IMR-90 (cell line): ENCODE measurements around the gene EXOSC1. TPM values are rescaled to one million over a fixed set of nuclear protein-coding genes. Genes with fewer than 3 reads are reported as not detected.

Source experiments
- ATAC-seq: fragments of 200-7000 bp; cut with Tn5 transposase; 2 replicates; pipeline ENCODE4 v1.9.1; 2020; ENCODE audit warnings: low read depth, mild to moderate bottlenecking, moderate library complexity
- BruUV-seq: library from RNA; stranded (reverse); fragments of 400-500 nt; replicated peaks from 2 replicates; lab custom pipeline; 2021; lab: Mats Ljungman, UMichigan
- CTCF ChIA-PET: fragments of 300-600 bp; formaldehyde crosslinking; extraction: SDS; loops from one replicate; lab custom pipeline; 2021; ENCODE audit warnings: antibody characterized with exemption; lab: Yijun Ruan, JAX
- POLR2A ChIA-PET: fragments of 300-600 bp; sonication (Branson Sonifier 250); formaldehyde crosslinking; loops from one replicate; lab custom pipeline; 2022; ENCODE audit warnings: antibody characterized with exemption; ENCODE audit not compliant: unreplicated experiment; lab: Charles Lee
- DNase-seq: peaks from one replicate; pipeline ENCODE4 v3.0.0; 2013
- H2AFZ ChIP-seq: replicated peaks from 2 replicates; pipeline ENCODE3; 2013; ENCODE audit warnings: low read length, mild to moderate bottlenecking; ENCODE audit not compliant: poor library complexity
- H2AK5ac ChIP-seq: 2 replicates; pipeline ENCODE4 v1.6.1; 2013; ENCODE audit warnings: low read depth, low read length, inconsistent platforms
- H2AK9ac ChIP-seq: replicated peaks from 2 replicates; pipeline ENCODE3; 2013; ENCODE audit warnings: mild to moderate bottlenecking, low read depth, low read length, moderate library complexity; ENCODE audit not compliant: poor library complexity
- H2BK120ac ChIP-seq: 2 replicates; pipeline ENCODE4 v1.6.1; 2013; ENCODE audit warnings: low read depth, low read length, inconsistent platforms
- H2BK15ac ChIP-seq: 3 replicates; pipeline ENCODE4 v1.6.1; 2013; ENCODE audit warnings: low read depth, low read length, inconsistent platforms
- H2BK20ac ChIP-seq: 2 replicates; pipeline ENCODE4 v1.6.1; 2013; ENCODE audit warnings: low read depth, mild to moderate bottlenecking, inconsistent platforms, low read length, moderate library complexity
- H2BK5ac ChIP-seq: 2 replicates; pipeline ENCODE4 v1.6.1; 2013; ENCODE audit warnings: mild to moderate bottlenecking, low read depth, low read length, inconsistent platforms; ENCODE audit not compliant: poor library complexity, severe bottlenecking
- H3K14ac ChIP-seq: replicated peaks from 2 replicates; pipeline ENCODE4 v1.6.1; 2013; ENCODE audit warnings: low read depth, low read length, inconsistent platforms
- H3K18ac ChIP-seq: 2 replicates; pipeline ENCODE4 v1.6.1; 2013; ENCODE audit warnings: low read depth, low read length, control low read depth
- H3K23ac ChIP-seq: 2 replicates; pipeline ENCODE4 v1.6.1; 2013; ENCODE audit warnings: low read depth, low read length, inconsistent platforms
- H3K27ac ChIP-seq: 2 replicates; pipeline ENCODE4 v1.5.1; 2013; ENCODE audit warnings: mild to moderate bottlenecking, control low read depth, low read length; ENCODE audit not compliant: insufficient read depth
- H3K27me3 ChIP-seq: 2 replicates; pipeline ENCODE4 v1.6.1; 2013; ENCODE audit warnings: low read length; ENCODE audit not compliant: control insufficient read depth, insufficient read depth
- H3K36me3 ChIP-seq: 2 replicates; pipeline ENCODE4 v1.6.1; 2013; ENCODE audit warnings: low read length, mixed read lengths; ENCODE audit not compliant: control insufficient read depth, insufficient read depth
- H3K4ac ChIP-seq: 2 replicates; pipeline ENCODE4 v1.6.1; 2013; ENCODE audit warnings: low read depth, low read length, inconsistent platforms
- H3K4me1 ChIP-seq: 2 replicates; pipeline ENCODE4 v1.6.1; 2013; ENCODE audit warnings: low read length, mixed read lengths; ENCODE audit not compliant: control insufficient read depth, insufficient read depth
- H3K4me2 ChIP-seq: 2 replicates; pipeline ENCODE4 v1.6.1; 2013; ENCODE audit warnings: low read depth, mild to moderate bottlenecking, control low read depth, low read length, moderate library complexity
- H3K4me3 ChIP-seq: 2 replicates; pipeline ENCODE4 v1.5.1; 2013; ENCODE audit warnings: low read depth, mild to moderate bottlenecking, control low read depth, low read length, moderate library complexity; ENCODE audit not compliant: insufficient read depth
- H3K56ac ChIP-seq: 2 replicates; pipeline ENCODE4 v1.6.1; 2013; ENCODE audit warnings: low read length, inconsistent platforms; ENCODE audit not compliant: insufficient read depth; ENCODE audit errors: extremely low read depth
- H3K79me1 ChIP-seq, 2 experiments: 2 replicates each; pipeline ENCODE4 v1.6.1; 2013; ENCODE audit warnings: low read length in 2 of 2, inconsistent platforms in 1 of 2, low read depth in 1 of 2
- H3K9ac ChIP-seq: 2 replicates; pipeline ENCODE4 v1.6.1; 2013; ENCODE audit warnings: low read depth, low read length, control low read depth
- H3K9me1 ChIP-seq: 2 replicates; pipeline ENCODE4 v1.6.1; 2013; ENCODE audit warnings: low read length, inconsistent platforms; ENCODE audit not compliant: insufficient read depth
- H3K9me3 ChIP-seq: 2 replicates; pipeline ENCODE4 v1.6.1; 2013; ENCODE audit warnings: low read length; ENCODE audit not compliant: control insufficient read depth, insufficient read depth
- H4K20me1 ChIP-seq: 2 replicates; pipeline ENCODE4 v1.6.1; 2013; ENCODE audit warnings: low read length, inconsistent platforms; ENCODE audit not compliant: insufficient read depth
- H4K5ac ChIP-seq: 2 replicates; pipeline ENCODE4 v1.6.1; 2013; ENCODE audit warnings: mild to moderate bottlenecking, low read depth, low read length, control low read depth
- H4K8ac ChIP-seq, 2 experiments: 2 replicates each; pipeline ENCODE4 v1.6.1; 2013; ENCODE audit warnings: low read depth in 2 of 2, low read length in 2 of 2, control low read depth in 1 of 2, inconsistent platforms in 1 of 2
- H4K91ac ChIP-seq: 2 replicates; pipeline ENCODE4 v1.6.1; 2013; ENCODE audit warnings: low read depth, low read length, inconsistent platforms; ENCODE audit not compliant: insufficient read depth
- BHLHE40 ChIP-seq: fragments of 150-350 bp; IDR thresholded peaks from 2 replicates; pipeline ENCODE4 v1.6.1; 2016; ENCODE audit warnings: mild to moderate bottlenecking, low read depth, low read length
- CHD1 ChIP-seq: IDR thresholded peaks from 2 replicates; pipeline ENCODE4 v1.6.1; 2012; ENCODE audit warnings: low read depth, low read length, improper control_type of control experiment
- FOS ChIP-seq: fragments of 150-350 bp; IDR thresholded peaks from 2 replicates; pipeline ENCODE4 v1.6.1; 2016; ENCODE audit warnings: low read depth, low read length
- MAFK ChIP-seq: IDR thresholded peaks from 2 replicates; pipeline ENCODE4 v1.6.1; 2012; ENCODE audit warnings: low read depth, low read length, improper control_type of control experiment
- MXI1 ChIP-seq: IDR thresholded peaks from 2 replicates; pipeline ENCODE4 v1.6.1; 2012; ENCODE audit warnings: low read depth, mild to moderate bottlenecking, low read length, moderate library complexity, borderline replicate concordance
- NFE2L2 ChIP-seq: fragments of 150-350 bp; IDR thresholded peaks from 2 replicates; pipeline ENCODE4 v1.6.1; 2016; ENCODE audit warnings: low read depth, mild to moderate bottlenecking, low read length
- RAD21 ChIP-seq: IDR thresholded peaks from 2 replicates; pipeline ENCODE4 v1.6.1; 2012; ENCODE audit warnings: low read length, improper control_type of control experiment
- RCOR1 ChIP-seq: IDR thresholded peaks from 2 replicates; pipeline ENCODE4 v1.6.1; 2012; ENCODE audit warnings: mild to moderate bottlenecking, low read length, improper control_type of control experiment; ENCODE audit not compliant: insufficient replicate concordance
- RFX5 ChIP-seq: IDR thresholded peaks from 2 replicates; pipeline ENCODE4 v1.8.0; 2012; ENCODE audit warnings: low read depth, mild to moderate bottlenecking, low read length, moderate library complexity
- SMC3 ChIP-seq: fragments of 150-350 bp; IDR thresholded peaks from 2 replicates; pipeline ENCODE4 v1.6.1; 2016; ENCODE audit warnings: low read depth, mild to moderate bottlenecking, antibody characterized with exemption, low read length, moderate library complexity
- WGBS, 2 experiments: methylation state at CpG; one replicate each; pipeline versions ENCODE4 v1.1.5 to v1.1.7; 2013; ENCODE audit warnings: missing lambda C conversion rate in 2 of 2; ENCODE audit not compliant: insufficient read length in 1 of 2; ENCODE audit errors: extremely low coverage in 2 of 2; 5-methylcytosine and 5-hydroxymethylcytosine counted together
- dilution Hi-C: fragments of 300-500 bp; cut with HindIII; formaldehyde crosslinking; loops from one replicate; pipeline ENCODE4 v1.14.3; 2018; ENCODE audit warnings: low sequenced_read_pairs; ENCODE audit not compliant: unreplicated experiment
- in situ Hi-C: fragments of 300-500 bp; cut with MboI; formaldehyde crosslinking; loops from 3 replicates; pipeline ENCODE4 v1.14.3; 2019; ENCODE audit warnings: low sequenced_read_pairs, inconsistent platforms, mixed read lengths
- intact Hi-C: fragments of 100-400 bp; cut with micrococcal nuclease; formaldehyde crosslinking; loops from 2 replicates; pipeline ENCODE4 v1.10.0; 2022
- polyA plus RNA-seq, 3 experiments: library from polyadenylated mRNA; depleted of rRNA; stranded (reverse); fragments of >200 nt; gene quantifications; 2 replicates each; pipeline ENCODE4 v1.2.3, GENCODE V29; 2012; ENCODE audit warnings: low replicate concordance in 1 of 3
- total RNA-seq: library from RNA; depleted of rRNA; stranded (reverse); fragments of >200 nt; gene quantifications from 2 replicates; pipeline ENCODE4 v1.2.3, GENCODE V29; 2012
- TF ChIP-seq, protein P1 (sequence below): fragments of 150-350 bp; IDR thresholded peaks from 2 replicates; pipeline ENCODE4 v1.6.1; 2017; ENCODE audit warnings: mild to moderate bottlenecking, antibody characterized with exemption, low read length, low read depth
- TF ChIP-seq, protein P2 (sequence below): fragments of 150-350 bp; IDR thresholded peaks from 2 replicates; pipeline ENCODE4 v1.6.1; 2016; ENCODE audit warnings: low read depth, mild to moderate bottlenecking, low read length, moderate library complexity, borderline replicate concordance
- TF ChIP-seq, protein P3 (sequence below): conservative IDR thresholded peaks from 2 replicates; pipeline ENCODE4 v1.5.1; 2012; ENCODE audit warnings: mild to moderate bottlenecking, low read depth, low read length, improper control_type of control experiment

Gene EXOSC1
- total and polyA plus RNA-seq, 2 of the 4 experiments (the other 2 are of a cell fraction): 49.7 to 51.6 TPM

DNA sequence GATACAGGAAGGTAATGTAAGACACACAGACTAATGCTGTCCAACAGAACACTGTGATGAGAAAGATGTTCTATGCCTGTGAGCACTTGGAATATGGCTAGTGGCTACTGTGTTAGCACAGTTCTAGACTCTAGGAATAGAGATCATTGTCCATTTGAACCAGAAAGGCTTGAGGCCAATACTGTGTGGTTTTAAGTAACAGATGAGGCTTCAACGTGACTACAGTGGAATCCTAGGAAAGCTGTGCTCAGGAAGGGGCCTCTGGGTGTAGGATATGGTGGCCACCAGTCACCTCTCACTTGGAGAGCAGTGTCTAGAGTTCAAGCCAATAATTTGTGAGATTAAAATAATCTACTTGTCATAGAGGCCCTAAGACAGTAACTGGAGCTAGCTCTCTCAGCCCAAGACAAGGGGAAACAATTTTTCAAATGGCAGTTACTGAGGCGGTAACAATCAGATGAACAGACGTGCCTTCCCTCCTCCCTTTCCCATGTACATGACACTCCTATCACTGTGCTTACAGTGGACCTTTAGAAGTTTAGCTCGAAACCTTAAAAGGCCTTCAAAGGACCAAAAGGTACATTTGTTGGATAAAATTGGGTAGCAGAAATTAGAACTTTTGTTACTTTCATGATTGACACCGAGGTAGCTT is 10.4 kb upstream of the EXOSC1 start:
- no peak overlapping the region for H3K27ac ChIP-seq
- H2BK5ac ChIP-seq: no peak overlapping the region
- peaks cover 1% of the 10 kb centered on the region; the same call in 1 of the 2 replicates for H3K4me1 ChIP-seq
- no peak overlapping the region for H4K91ac ChIP-seq
- intact Hi-C loops: no loop called here
- CTCF ChIA-PET: no interaction called here
- no peak overlapping the region for H3K56ac ChIP-seq
- TF ChIP-seq MAFK (no peak), BHLHE40 (no peak), RCOR1 (no peak), MXI1 (no peak), SMC3 (no peak), FOS (no peak), CHD1 (no peak), RAD21 (no peak), RFX5 (no peak), NFE2L2 (no peak)
- TF ChIP-seq, protein P1, sequence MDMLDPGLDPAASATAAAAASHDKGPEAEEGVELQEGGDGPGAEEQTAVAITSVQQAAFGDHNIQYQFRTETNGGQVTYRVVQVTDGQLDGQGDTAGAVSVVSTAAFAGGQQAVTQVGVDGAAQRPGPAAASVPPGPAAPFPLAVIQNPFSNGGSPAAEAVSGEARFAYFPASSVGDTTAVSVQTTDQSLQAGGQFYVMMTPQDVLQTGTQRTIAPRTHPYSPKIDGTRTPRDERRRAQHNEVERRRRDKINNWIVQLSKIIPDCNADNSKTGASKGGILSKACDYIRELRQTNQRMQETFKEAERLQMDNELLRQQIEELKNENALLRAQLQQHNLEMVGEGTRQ: no peak
- TF ChIP-seq, protein P2, sequence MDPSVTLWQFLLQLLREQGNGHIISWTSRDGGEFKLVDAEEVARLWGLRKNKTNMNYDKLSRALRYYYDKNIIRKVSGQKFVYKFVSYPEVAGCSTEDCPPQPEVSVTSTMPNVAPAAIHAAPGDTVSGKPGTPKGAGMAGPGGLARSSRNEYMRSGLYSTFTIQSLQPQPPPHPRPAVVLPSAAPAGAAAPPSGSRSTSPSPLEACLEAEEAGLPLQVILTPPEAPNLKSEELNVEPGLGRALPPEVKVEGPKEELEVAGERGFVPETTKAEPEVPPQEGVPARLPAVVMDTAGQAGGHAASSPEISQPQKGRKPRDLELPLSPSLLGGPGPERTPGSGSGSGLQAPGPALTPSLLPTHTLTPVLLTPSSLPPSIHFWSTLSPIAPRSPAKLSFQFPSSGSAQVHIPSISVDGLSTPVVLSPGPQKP: no peak
- TF ChIP-seq, protein P3, sequence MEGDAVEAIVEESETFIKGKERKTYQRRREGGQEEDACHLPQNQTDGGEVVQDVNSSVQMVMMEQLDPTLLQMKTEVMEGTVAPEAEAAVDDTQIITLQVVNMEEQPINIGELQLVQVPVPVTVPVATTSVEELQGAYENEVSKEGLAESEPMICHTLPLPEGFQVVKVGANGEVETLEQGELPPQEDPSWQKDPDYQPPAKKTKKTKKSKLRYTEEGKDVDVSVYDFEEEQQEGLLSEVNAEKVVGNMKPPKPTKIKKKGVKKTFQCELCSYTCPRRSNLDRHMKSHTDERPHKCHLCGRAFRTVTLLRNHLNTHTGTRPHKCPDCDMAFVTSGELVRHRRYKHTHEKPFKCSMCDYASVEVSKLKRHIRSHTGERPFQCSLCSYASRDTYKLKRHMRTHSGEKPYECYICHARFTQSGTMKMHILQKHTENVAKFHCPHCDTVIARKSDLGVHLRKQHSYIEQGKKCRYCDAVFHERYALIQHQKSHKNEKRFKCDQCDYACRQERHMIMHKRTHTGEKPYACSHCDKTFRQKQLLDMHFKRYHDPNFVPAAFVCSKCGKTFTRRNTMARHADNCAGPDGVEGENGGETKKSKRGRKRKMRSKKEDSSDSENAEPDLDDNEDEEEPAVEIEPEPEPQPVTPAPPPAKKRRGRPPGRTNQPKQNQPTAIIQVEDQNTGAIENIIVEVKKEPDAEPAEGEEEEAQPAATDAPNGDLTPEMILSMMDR: no peak
- H3K36me3 ChIP-seq: peaks cover 84% of the 10 kb centered on the region
- POLR2A ChIA-PET: no interaction called here
- H3K79me1 ChIP-seq: peaks cover 44 to 73% of the 10 kb centered on the region in 2 experiments
- ATAC-seq: no peak
- H2BK20ac ChIP-seq: no peak overlapping the region
- H2BK15ac ChIP-seq: no peak overlapping the region
- in situ Hi-C loops: no loop called here
- no peak overlapping the region for H3K14ac ChIP-seq
- no peak overlapping the region for H2AK5ac ChIP-seq
- no CpG with 5 or more reads among the region's 5 CpGs for WGBS, 2 experiments
- BruUV-seq: no TSS peak
- no peaks in the 10 kb centered on the region for H3K9me3 ChIP-seq
- no peak overlapping the region for H3K4ac ChIP-seq
- no peak overlapping the region for H4K8ac ChIP-seq
- H3K4me3 ChIP-seq: no peak overlapping the region
- H3K9ac ChIP-seq: no peak overlapping the region
- no peak for DNase-seq
- peaks cover 29% of the 10 kb centered on the region for H4K20me1 ChIP-seq
- H3K18ac ChIP-seq: no peak overlapping the region
- no peak overlapping the region for H2AK9ac ChIP-seq
- dilution Hi-C loops: no loop called here
- no peak overlapping the region for H2BK120ac ChIP-seq
- H3K23ac ChIP-seq: no peak overlapping the region
- H3K4me2 ChIP-seq: no peak overlapping the region
- no peak overlapping the region for H2AFZ ChIP-seq
- H4K5ac ChIP-seq: no peak overlapping the region
- peaks cover 9% of the 10 kb centered on the region for H3K9me1 ChIP-seq
- H3K27me3 ChIP-seq: no peaks in the 10 kb centered on the region
